ENCODE results near the gene RIN1.

Gene RIN1

DNA sequence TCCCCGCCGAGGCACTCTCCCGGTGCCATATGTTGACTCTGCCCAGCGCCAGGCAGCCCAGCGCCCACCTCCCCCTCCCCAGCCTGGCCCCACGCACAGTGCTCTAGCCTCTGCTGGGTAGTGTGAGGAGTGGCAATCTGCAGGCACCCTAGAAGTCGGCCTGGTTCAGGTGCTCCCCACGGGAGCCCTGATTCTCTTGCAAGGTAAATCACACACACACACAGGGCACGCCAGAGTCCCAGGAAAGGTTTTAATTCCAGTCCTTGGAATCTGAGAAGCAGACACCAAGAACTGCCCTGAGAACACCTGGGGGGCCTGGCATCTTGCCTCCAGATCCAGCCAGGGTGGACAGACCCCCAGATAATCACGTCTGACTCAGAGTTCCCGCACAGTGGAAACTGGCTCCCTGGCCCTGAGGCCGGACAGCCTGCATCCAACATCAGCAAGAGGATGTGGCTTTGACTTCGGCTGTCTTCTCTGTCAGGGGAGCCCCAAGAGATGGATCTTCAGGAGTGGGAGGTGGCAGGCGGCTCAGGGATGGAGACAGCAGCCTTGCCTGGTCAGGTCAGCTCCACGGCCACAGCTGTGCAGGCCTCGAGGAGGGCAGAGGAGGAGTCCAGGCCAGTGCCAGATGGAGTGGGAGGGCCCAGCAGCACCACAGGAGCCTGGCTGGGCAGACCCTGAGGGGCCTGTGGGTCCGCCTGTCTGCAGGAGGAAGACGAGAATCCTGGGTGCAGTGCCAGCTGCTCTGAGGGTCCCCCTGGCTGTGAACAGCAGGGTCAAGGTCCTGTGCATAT lies 1.1 kb upstream of the RIN1 start:
- in situ Hi-C loops (cut with MboI; ENCODE audit: low pct_unique_long_range_greater_than_20kb, low sequenced_read_pairs, unreplicated experiment) = no loop called here
- no peak for DNase-seq (ENCODE audit: low spot score)
- TF ChIP-seq CTCF (IDR thresholded peaks at IDR 0.05; ENCODE audit: extremely low read depth, insufficient read depth, missing control alignments) = no peak

DNA sequence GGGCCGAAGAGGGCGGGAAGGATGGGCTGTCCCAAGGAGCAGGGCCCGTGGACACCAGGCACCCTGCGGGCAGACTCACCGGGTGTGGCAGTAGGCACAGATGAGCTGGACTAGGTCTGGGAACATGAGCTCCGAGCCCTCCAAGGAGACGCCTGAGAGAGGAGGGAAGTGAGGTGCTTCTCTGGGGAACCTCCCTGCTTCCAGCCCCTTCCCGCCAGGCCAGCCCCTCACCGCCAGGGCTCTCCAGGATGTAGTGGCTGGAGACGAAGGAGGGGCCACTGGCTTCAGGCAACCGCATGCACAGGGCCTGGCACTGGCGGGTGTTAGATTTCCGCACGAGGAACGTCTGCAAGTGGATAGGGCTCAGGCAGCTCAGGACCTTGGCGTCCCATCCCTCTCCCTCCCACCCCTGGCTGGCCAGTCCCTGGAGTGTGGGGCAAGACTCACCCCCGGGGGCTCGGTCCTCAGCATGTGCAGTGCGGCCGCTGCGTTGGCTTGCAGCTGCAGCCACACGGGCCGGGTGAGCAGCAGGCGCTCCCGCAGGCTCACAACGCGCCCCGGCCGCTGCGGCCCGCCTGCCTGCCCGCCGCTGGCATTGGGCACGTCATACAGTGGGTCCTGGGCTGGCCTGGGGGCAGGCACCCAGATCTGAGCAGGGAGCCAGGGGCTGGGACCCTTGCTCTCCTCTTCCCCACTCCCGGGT lies 552 bp downstream of the RIN1 start:
- DNase-seq (ENCODE audit: low spot score) = no peak
- in situ Hi-C loops (cut with MboI; ENCODE audit: low pct_unique_long_range_greater_than_20kb, low sequenced_read_pairs, unreplicated experiment) = no loop called here
- TF ChIP-seq CTCF (IDR thresholded peaks at IDR 0.05; ENCODE audit: extremely low read depth, insufficient read depth, missing control alignments) = no peak

GRCh38 chr11:66334605-66335442 lies 1.4 kb downstream of the RIN1 start:
- in situ Hi-C loops (cut with MboI; ENCODE audit: low pct_unique_long_range_greater_than_20kb, low sequenced_read_pairs, unreplicated experiment) = no loop called here
- TF ChIP-seq CTCF (IDR thresholded peaks at IDR 0.05; ENCODE audit: extremely low read depth, insufficient read depth, missing control alignments) = no peak
- no peak for DNase-seq (ENCODE audit: low spot score)

GRCh38 chr11:66333896-66334604 lies 2.2 kb downstream of the RIN1 start:
- DNase-seq (ENCODE audit: low spot score) = no peak
- in situ Hi-C loops (cut with MboI; ENCODE audit: low pct_unique_long_range_greater_than_20kb, low sequenced_read_pairs, unreplicated experiment) = no loop called here
- TF ChIP-seq CTCF (IDR thresholded peaks at IDR 0.05; ENCODE audit: extremely low read depth, insufficient read depth, missing control alignments) = no peak

DNA sequence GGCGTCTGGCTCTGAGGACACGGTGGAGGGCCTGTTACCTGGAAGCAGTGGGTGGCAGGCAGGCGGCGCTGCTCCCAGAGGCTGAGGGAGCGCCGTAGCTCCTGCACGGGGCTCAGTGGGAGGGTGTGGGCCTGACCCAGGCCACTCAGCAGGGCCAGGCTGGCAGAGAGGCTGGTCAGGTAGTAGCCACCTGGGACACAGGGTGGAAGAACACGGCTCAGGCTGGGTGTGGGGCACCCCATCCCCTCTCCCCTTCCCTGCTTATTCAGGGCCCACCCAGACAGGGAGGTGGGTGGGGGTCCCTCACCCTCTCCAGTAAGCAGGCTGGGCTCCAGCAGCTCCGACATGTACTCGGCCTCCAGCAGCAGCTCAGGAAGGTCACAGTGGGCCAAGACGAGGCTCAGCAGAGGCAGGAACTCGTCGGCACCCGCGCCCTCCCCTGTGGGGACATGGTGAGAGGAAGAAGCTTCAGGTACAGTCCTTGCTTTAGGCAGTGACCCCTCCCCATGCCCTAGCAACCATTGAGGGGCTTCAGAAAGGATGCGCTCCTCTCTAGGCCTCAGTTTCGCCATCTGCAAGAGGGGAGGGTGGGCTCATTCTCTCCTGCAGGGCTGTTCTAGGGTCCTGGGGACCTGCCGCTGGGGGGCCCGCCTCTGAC lies 2.9 kb downstream of the RIN1 start:
- TF ChIP-seq CTCF (IDR thresholded peaks at IDR 0.05; ENCODE audit: extremely low read depth, insufficient read depth, missing control alignments) = no peak
- no peak for DNase-seq (ENCODE audit: low spot score)
- in situ Hi-C loops (cut with MboI; ENCODE audit: low pct_unique_long_range_greater_than_20kb, low sequenced_read_pairs, unreplicated experiment) = no loop called here
